WI38 (cell line): ENCODE measurements around the gene ITPR1.

Source experiments
- H3K4me3 ChIP-seq: 2 replicates; pipeline ENCODE4 v1.5.1; 2011; ENCODE audit warnings: low read depth, mild to moderate bottlenecking, control low read depth, low read length
- CTCF ChIP-seq: IDR thresholded peaks from 2 replicates; pipeline ENCODE4 v1.5.1; 2012; ENCODE audit warnings: low read depth, mild to moderate bottlenecking, control low read depth, low read length

The ITPR1 gene

GRCh38 chr3:4497843-4498324 lies 4.7 kb downstream of the ITPR1 start:
- TF ChIP-seq CTCF = no peak
- no peak overlapping the region for H3K4me3 ChIP-seq

- no peak for TF ChIP-seq CTCF
- no peak overlapping the region for H3K4me3 ChIP-seq
Measured at GRCh38 chr3:4498446-4498845, 5.3 kb downstream of the ITPR1 start.

- H3K4me3 ChIP-seq = no peak overlapping the region
- no peak for TF ChIP-seq CTCF
Measured at GRCh38 chr3:4501437-4501836, 8.3 kb downstream of the ITPR1 start.

- H3K4me3 ChIP-seq = no peak overlapping the region
- TF ChIP-seq CTCF = no peak
Measured at GRCh38 chr3:4501927-4502326, 8.8 kb downstream of the ITPR1 start.

GRCh38 chr3:4503050-4503449 lies 9.9 kb downstream of the ITPR1 start:
- TF ChIP-seq CTCF = no peak
- no peak overlapping the region for H3K4me3 ChIP-seq

- TF ChIP-seq CTCF = no peak
- H3K4me3 ChIP-seq = peak overlapping the region; percentile 23; the same call in 1 of the 2 replicates
Measured at GRCh38 chr3:4504340-4505261, 11.5 kb downstream of the ITPR1 start.
